GM08714 (cell line): ENCODE data around the gene CDYL2.

Experiments used
- H3K4me3 ChIP-seq: fragments of 200-500 bp; sonication (Bioruptor generic); 2 replicates; pipeline ENCODE4 v1.5.1; 2014; ENCODE audit warnings: mild to moderate bottlenecking, low read length, inconsistent platforms
- ZNF274 ChIP-seq: IDR thresholded peaks from 2 replicates; pipeline ENCODE4 v1.6.1; 2012; ENCODE audit warnings: mild to moderate bottlenecking, low read depth, low read length

The CDYL2 gene

GRCh38 chr16:80691111-80691741 is 113.2 kb downstream of the CDYL2 start:
- H3K4me3 ChIP-seq = no peak overlapping the region
- no peak for TF ChIP-seq ZNF274

GRCh38 chr16:80689487-80689886 is 114.9 kb downstream of the CDYL2 start:
- TF ChIP-seq ZNF274 = no peak
- H3K4me3 ChIP-seq = no peak overlapping the region

- no peak overlapping the region for H3K4me3 ChIP-seq
- no peak for TF ChIP-seq ZNF274
These were observed 116.8 kb downstream of the CDYL2 start for GRCh38 chr16:80687606-80688005.

- no peak for TF ChIP-seq ZNF274
- H3K4me3 ChIP-seq = no peak overlapping the region
These were observed 119.5 kb downstream of the CDYL2 start for GRCh38 chr16:80684906-80685305.

- no peak for TF ChIP-seq ZNF274
- H3K4me3 ChIP-seq = no peak overlapping the region
These were observed 120.1 kb downstream of the CDYL2 start for GRCh38 chr16:80684136-80684765.

- TF ChIP-seq ZNF274 = no peak
- H3K4me3 ChIP-seq = no peak overlapping the region
These were observed 120.8 kb downstream of the CDYL2 start for GRCh38 chr16:80683646-80684045.

- TF ChIP-seq ZNF274 = no peak
- no peak overlapping the region for H3K4me3 ChIP-seq
These were observed 121.9 kb downstream of the CDYL2 start for GRCh38 chr16:80682421-80683070.

GRCh38 chr16:80681436-80681835 is 123.0 kb downstream of the CDYL2 start:
- TF ChIP-seq ZNF274 = no peak
- no peak overlapping the region for H3K4me3 ChIP-seq

GRCh38 chr16:80680839-80681238 is 123.6 kb downstream of the CDYL2 start:
- no peak overlapping the region for H3K4me3 ChIP-seq
- TF ChIP-seq ZNF274 = no peak

- H3K4me3 ChIP-seq = no peak overlapping the region
- TF ChIP-seq ZNF274 = no peak
These were observed 124.4 kb downstream of the CDYL2 start for GRCh38 chr16:80680046-80680445.

GRCh38 chr16:80674884-80675283 is 129.5 kb downstream of the CDYL2 start:
- H3K4me3 ChIP-seq = no peak overlapping the region
- no peak for TF ChIP-seq ZNF274

- TF ChIP-seq ZNF274 = no peak
- H3K4me3 ChIP-seq = no peak overlapping the region
These were observed 132.0 kb downstream of the CDYL2 start for GRCh38 chr16:80672379-80672778.

- TF ChIP-seq ZNF274 = no peak
- H3K4me3 ChIP-seq = no peak overlapping the region
These were observed 133.0 kb downstream of the CDYL2 start for GRCh38 chr16:80671281-80671849.

GRCh38 chr16:80670170-80670865 is 134.1 kb downstream of the CDYL2 start:
- TF ChIP-seq ZNF274 = no peak
- no peak overlapping the region for H3K4me3 ChIP-seq
